K562 (cell line): ENCODE data around the gene SEL1L. TPM values are rescaled to one million over a fixed set of nuclear protein-coding genes. Genes with fewer than 3 reads are reported as not detected.
A peak's percentile ranks its signal among the peaks of the same experiment; 100 is the strongest.

Experiments
- ATF3 ChIP-seq, 2 experiments: fragments of 450-650 bp in 1 of 2; sonication (generic) in 1 of 2; formaldehyde crosslinking in 1 of 2; IDR thresholded peaks in 1 of 2; conservative IDR thresholded peaks in 1 of 2; 2 replicates each; pipeline versions ENCODE4 v1.6.1 to v1.8.1; 2016 to 2023; ENCODE audit warnings: mild to moderate bottlenecking in 2 of 2, moderate library complexity in 2 of 2, inconsistent platforms in 1 of 2, missing genetic modification reagents in 1 of 2
- BRD9 ChIP-seq: fragments of 450-650 bp; IDR thresholded peaks from 2 replicates; pipeline ENCODE4 v1.6.1; 2018; ENCODE audit warnings: low read depth; ENCODE audit not compliant: partially characterized antibody
- CBX3 ChIP-seq, 2 experiments: IDR thresholded peaks; 1 replicate in 1 of 2; 2 replicates in 1 of 2; pipeline ENCODE4 v1.6.1; 2012; ENCODE audit warnings: inconsistent platforms in 2 of 2, low read length in 2 of 2, borderline replicate concordance in 1 of 2, control low read depth in 1 of 2
- CHAMP1 ChIP-seq: fragments of 450-650 bp; IDR thresholded peaks from 2 replicates; pipeline ENCODE4 v1.6.1; 2016; ENCODE audit warnings: mild to moderate bottlenecking
- CXXC5 ChIP-seq: fragments of 250-450 bp; sonication (Bioruptor Pico); IDR thresholded peaks from 2 replicates; pipeline ENCODE4 v1.8.0; 2022; ENCODE audit warnings: inconsistent platforms, mild to moderate bottlenecking, moderate library complexity
- EP300 ChIP-seq: IDR thresholded peaks from 2 replicates; pipeline ENCODE4 v1.6.1; 2012; ENCODE audit warnings: low read length, improper control_type of control experiment
- GATAD2B ChIP-seq: fragments of 450-650 bp; IDR thresholded peaks from 2 replicates; pipeline ENCODE4 v1.6.1; 2017; ENCODE audit warnings: mild to moderate bottlenecking, borderline replicate concordance
- GTF3C2 ChIP-seq: IDR thresholded peaks from 3 replicates; pipeline ENCODE4 v1.6.1; 2011; ENCODE audit warnings: borderline replicate concordance, mild to moderate bottlenecking, moderate library complexity; ENCODE audit not compliant: insufficient read length; ENCODE audit errors: extremely low read depth
- HSF4 ChIP-seq: fragments of 250-450 bp; sonication (Bioruptor Pico); IDR thresholded peaks from 2 replicates; pipeline ENCODE4 v2.1.2; 2022; ENCODE audit warnings: mild to moderate bottlenecking, moderate library complexity, borderline replicate concordance
- KLF10 ChIP-seq: fragments of 250-450 bp; sonication (Bioruptor Pico); IDR thresholded peaks from 2 replicates; pipeline ENCODE4 v1.6.1; 2021; ENCODE audit warnings: matching md5 sums
- MAFK ChIP-seq: IDR thresholded peaks from 2 replicates; pipeline ENCODE4 v1.6.1; 2011; ENCODE audit warnings: low read length, improper control_type of control experiment
- MECOM ChIP-seq: fragments of 250-450 bp; sonication (Bioruptor Pico); IDR thresholded peaks from 2 replicates; pipeline ENCODE4 v1.8.0; 2022; ENCODE audit warnings: inconsistent platforms
- MED1 ChIP-seq: sonication (generic); formaldehyde crosslinking; IDR thresholded peaks from 2 replicates; pipeline ENCODE4 v1.8.1; 2023; ENCODE audit warnings: missing genetic modification reagents, borderline replicate concordance
- MEIS2 ChIP-seq: fragments of 450-650 bp; IDR thresholded peaks from 2 replicates; pipeline ENCODE4 v1.6.1; 2014; ENCODE audit warnings: mild to moderate bottlenecking; ENCODE audit not compliant: partially characterized antibody
- NEUROD1 ChIP-seq: fragments of 150-350 bp; IDR thresholded peaks from 2 replicates; pipeline ENCODE4 v1.6.1; 2014; ENCODE audit warnings: borderline replicate concordance, low read length, low read depth; ENCODE audit not compliant: partially characterized antibody
- NUFIP1 ChIP-seq: fragments of 450-650 bp; IDR thresholded peaks from 2 replicates; pipeline ENCODE4 v1.6.1; 2018; ENCODE audit not compliant: partially characterized antibody
- PRPF4 ChIP-seq: fragments of 200-400 bp; formaldehyde crosslinking; IDR thresholded peaks from one replicate; pipeline ENCODE4 v1.6.1; 2017; ENCODE audit warnings: low read length, low read depth, mild to moderate bottlenecking; ENCODE audit not compliant: insufficient read depth, poor library complexity, severe bottlenecking
- SLC30A9 ChIP-seq: fragments of 250-450 bp; sonication (Bioruptor Pico); IDR thresholded peaks from 2 replicates; pipeline ENCODE4 v1.8.0; 2022; ENCODE audit warnings: mild to moderate bottlenecking, moderate library complexity
- TAF1 ChIP-seq: IDR thresholded peaks from 2 replicates; pipeline ENCODE4 v1.6.1; 2011; ENCODE audit warnings: mild to moderate bottlenecking, low read length, moderate library complexity; ENCODE audit not compliant: insufficient read depth, control insufficient read depth, severe bottlenecking; ENCODE audit errors: extremely low read depth
- ZNF133 ChIP-seq: fragments of 250-450 bp; sonication (Bioruptor Pico); IDR thresholded peaks from 2 replicates; pipeline ENCODE4 v1.4.0; 2020; ENCODE audit warnings: mild to moderate bottlenecking
- ZNF668 ChIP-seq: fragments of 250-450 bp; sonication (Bioruptor Pico); IDR thresholded peaks from 2 replicates; pipeline ENCODE4 v1.8.0; 2022; ENCODE audit warnings: mild to moderate bottlenecking, inconsistent platforms
- polyA plus RNA-seq, 8 experiments: library from polyadenylated mRNA; depleted of rRNA in 4 of 8; stranded (reverse) in 5 of 8; unstranded in 3 of 8; fragments of >200 nt; fragmentation: Nextera tagmentation in 2 of 8; fragmentation: Illumina TruSeq in 1 of 8; extraction: Ambion mirVana in 2 of 8; extraction: Trizol in 1 of 8; gene quantifications; 2 replicates each; pipeline versions ENCODE4 v1.2.1 to v1.2.3, GENCODE V29; 2011 to 2014; ENCODE audit warnings: inconsistent platforms in 1 of 8, missing spikeins in 1 of 8
- total RNA-seq, 7 experiments: library from RNA; depleted of rRNA in 6 of 7; stranded (reverse); fragments of >200 nt in 6 of 7; fragmentation: Illumina TruSeq in 2 of 7; extraction: Trizol in 2 of 7; gene quantifications; 2 replicates each; pipeline versions ENCODE4 v1.2.1 to v1.2.3, GENCODE V29; 2011 to 2021; ENCODE audit warnings: low replicate concordance in 1 of 7

SEL1L gene
- total and polyA plus RNA-seq, 9 of the 15 experiments (the other 6 are each of a cell fraction or from before 2014, with no cell fraction given): 7.7 to 21.1 (median 13.6) TPM

- TF ChIP-seq GTF3C2 (no peak), CXXC5 (CRISPR knock-in tag) (0 out of 2 replicates have a peak, but pooled peaks have one; percentile 32), ZNF668 (CRISPR knock-in tag) (peak; percentile 33; the same call in 1 of the 2 replicates), CBX3 (IDR thresholded peaks at IDR 0.05; ENCODE audit: borderline replicate concordance in 1 of 2, low read length in 2 of 2) (no peak), ZNF133 (CRISPR knock-in tag) (no peak), HSF4 (CRISPR knock-in tag) (peak; percentile 71; the same call in 1 of the 2 replicates), PRPF4 (no peak), EP300 (peak; percentile 78), KLF10 (CRISPR knock-in tag) (no peak), ATF3 (IDR thresholded peaks at IDR 0.05) (peak; percentile 95), ATF3 (CRISPR knock-in tag; conservative IDR thresholded peaks at IDR 0.05) (no peak), CHAMP1 (no peak), TAF1 (no peak), BRD9 (peak; percentile 80), SLC30A9 (no peak), MED1 (CRISPR knock-in tag) (no peak), MEIS2 (peak; percentile 66), NEUROD1 (no peak), NUFIP1 (no peak), MECOM (CRISPR knock-in tag) (no peak), GATAD2B (no peak), MAFK (no peak)
Measured at GRCh38 chr14:81529391-81529790, 4.3 kb downstream of the SEL1L start (continued).
